Mammary epithelial cell (primary cell): ENCODE data around the gene KMT5B.

ENCODE experiments used
- EZH2 ChIP-seq: IDR thresholded peaks from 2 replicates; pipeline ENCODE4 v1.6.1; 2012; ENCODE audit warnings: low read length, inconsistent platforms, borderline replicate concordance
- TF ChIP-seq, protein P1 (sequence below), 2 donors: IDR thresholded peaks in 1 of 2; conservative IDR thresholded peaks in 1 of 2; 2 replicates each; pipeline ENCODE4 v1.5.1; 2011 to 2012; ENCODE audit warnings: inconsistent platforms in 2 of 2, low read length in 2 of 2, mild to moderate bottlenecking in 2 of 2, control low read depth in 1 of 2, low read depth in 1 of 2; ENCODE audit not compliant: insufficient read depth in 1 of 2; ENCODE audit errors: extremely low read depth in 1 of 2

DNA sequence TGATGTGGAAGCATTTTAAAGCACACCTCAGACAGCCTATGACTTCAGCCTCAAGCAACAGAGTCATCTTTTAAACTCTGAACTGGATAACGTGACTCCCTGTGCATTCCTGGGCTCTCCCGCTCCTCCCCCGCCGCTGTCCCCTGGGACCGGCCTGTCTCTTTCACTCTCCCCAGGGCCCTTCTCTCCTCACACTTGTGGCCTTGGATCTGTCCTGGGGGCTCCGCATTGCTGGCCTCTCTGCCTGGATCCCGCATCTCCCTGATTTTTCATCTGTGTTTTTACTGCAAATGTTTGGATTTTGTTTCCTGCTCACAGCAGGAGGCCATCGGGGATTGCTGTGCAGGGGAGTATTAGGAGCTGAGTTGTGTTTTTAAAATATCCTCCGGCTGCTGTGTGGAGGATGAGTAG is 43.2 kb upstream of the KMT5B start:
- TF ChIP-seq, protein P1, sequence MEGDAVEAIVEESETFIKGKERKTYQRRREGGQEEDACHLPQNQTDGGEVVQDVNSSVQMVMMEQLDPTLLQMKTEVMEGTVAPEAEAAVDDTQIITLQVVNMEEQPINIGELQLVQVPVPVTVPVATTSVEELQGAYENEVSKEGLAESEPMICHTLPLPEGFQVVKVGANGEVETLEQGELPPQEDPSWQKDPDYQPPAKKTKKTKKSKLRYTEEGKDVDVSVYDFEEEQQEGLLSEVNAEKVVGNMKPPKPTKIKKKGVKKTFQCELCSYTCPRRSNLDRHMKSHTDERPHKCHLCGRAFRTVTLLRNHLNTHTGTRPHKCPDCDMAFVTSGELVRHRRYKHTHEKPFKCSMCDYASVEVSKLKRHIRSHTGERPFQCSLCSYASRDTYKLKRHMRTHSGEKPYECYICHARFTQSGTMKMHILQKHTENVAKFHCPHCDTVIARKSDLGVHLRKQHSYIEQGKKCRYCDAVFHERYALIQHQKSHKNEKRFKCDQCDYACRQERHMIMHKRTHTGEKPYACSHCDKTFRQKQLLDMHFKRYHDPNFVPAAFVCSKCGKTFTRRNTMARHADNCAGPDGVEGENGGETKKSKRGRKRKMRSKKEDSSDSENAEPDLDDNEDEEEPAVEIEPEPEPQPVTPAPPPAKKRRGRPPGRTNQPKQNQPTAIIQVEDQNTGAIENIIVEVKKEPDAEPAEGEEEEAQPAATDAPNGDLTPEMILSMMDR (conservative IDR thresholded peaks at IDR 0.05 in 1 of 2, IDR thresholded peaks at IDR 0.05 in 1 of 2; ENCODE audit: extremely low read depth in 1 of 2, insufficient read depth in 1 of 2, low read depth in 1 of 2, low read length in 2 of 2) = no peak
- TF ChIP-seq EZH2 = no peak
